Measurements from ENCODE around the gene OBP2A.

GRCh38 chr9:135499326-135500070, 46.4 kb upstream of the OBP2A start:
- TF ChIP-seq POLR2A (IDR thresholded peaks at IDR 0.05; ENCODE audit: low read length) (no peak), GATA1 (IDR thresholded peaks at IDR 0.05; ENCODE audit: low read depth, low read length) (no peak)

Data from erythroblast (primary cell).